AG04449 (cell line): ENCODE results near the gene ZC3H12D.

Experiments
- CTCF ChIA-PET: fragments of 350-600 bp; formaldehyde crosslinking; extraction: SDS; loops from one replicate; lab custom pipeline; 2021; ENCODE audit warnings: antibody characterized with exemption; lab: Yijun Ruan, JAX
- POLR2A ChIA-PET: fragments of 400-600, 350-600 bp; formaldehyde crosslinking; extraction: SDS; loops from one replicate; lab custom pipeline; 2020; ENCODE audit warnings: antibody characterized with exemption, inconsistent platforms; lab: Yijun Ruan, JAX
- DNase-seq: peaks from one replicate; pipeline ENCODE4 v3.0.0-alpha.2; 2010; ENCODE audit warnings: low read depth, low spot score
- H3K4me3 ChIP-seq: 2 replicates; pipeline ENCODE4 v1.5.1; 2011; ENCODE audit warnings: low read depth, mild to moderate bottlenecking, control low read depth, low read length
- TF ChIP-seq, protein P1 (sequence below): IDR thresholded peaks from one replicate; pipeline ENCODE4 v1.5.1; 2011; ENCODE audit warnings: mild to moderate bottlenecking, moderate library complexity, low read length, control low read depth, inconsistent platforms; ENCODE audit not compliant: insufficient read depth; ENCODE audit errors: missing control alignments

The ZC3H12D gene

DNA sequence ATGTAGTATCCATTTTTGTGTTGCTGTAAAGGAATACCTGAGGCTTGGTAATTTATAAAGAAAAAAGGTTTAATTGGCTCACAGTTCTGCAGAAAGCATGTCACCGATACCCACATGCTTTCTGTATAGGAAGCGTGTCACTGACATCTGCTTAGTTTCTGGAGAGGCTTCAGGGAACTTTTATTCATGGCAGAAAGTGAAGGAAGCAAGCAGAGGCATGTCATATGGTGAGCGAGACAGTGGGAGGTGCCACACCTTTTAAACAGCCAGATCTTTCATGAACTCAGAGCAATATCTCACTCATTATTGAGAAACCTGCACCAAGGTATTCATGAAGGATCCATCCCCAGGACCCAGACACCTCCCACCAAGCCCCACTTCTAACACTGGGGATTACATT is 81.3 kb downstream of the ZC3H12D start:
- TF ChIP-seq, protein P1, sequence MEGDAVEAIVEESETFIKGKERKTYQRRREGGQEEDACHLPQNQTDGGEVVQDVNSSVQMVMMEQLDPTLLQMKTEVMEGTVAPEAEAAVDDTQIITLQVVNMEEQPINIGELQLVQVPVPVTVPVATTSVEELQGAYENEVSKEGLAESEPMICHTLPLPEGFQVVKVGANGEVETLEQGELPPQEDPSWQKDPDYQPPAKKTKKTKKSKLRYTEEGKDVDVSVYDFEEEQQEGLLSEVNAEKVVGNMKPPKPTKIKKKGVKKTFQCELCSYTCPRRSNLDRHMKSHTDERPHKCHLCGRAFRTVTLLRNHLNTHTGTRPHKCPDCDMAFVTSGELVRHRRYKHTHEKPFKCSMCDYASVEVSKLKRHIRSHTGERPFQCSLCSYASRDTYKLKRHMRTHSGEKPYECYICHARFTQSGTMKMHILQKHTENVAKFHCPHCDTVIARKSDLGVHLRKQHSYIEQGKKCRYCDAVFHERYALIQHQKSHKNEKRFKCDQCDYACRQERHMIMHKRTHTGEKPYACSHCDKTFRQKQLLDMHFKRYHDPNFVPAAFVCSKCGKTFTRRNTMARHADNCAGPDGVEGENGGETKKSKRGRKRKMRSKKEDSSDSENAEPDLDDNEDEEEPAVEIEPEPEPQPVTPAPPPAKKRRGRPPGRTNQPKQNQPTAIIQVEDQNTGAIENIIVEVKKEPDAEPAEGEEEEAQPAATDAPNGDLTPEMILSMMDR = no peak

GRCh38 chr6:149400050-149400449 is 84.8 kb downstream of the ZC3H12D start, which contains the start of gene SUMO4:
TSS of gene SUMO4 (plus strand) at chr6:149400262. CDS start at chr6:149400392, 130 bp downstream.
- POLR2A ChIA-PET = no interaction called here
- DNase-seq = no peak
- TF ChIP-seq, protein P1 = no peak
- CTCF ChIA-PET = no interaction called here
- H3K4me3 ChIP-seq = no peak within 1 kb of the TSS

More for the DNA sequence above, 81.3 kb downstream of the ZC3H12D start:
- CTCF ChIA-PET = no interaction called here
- no peak for DNase-seq
- POLR2A ChIA-PET = no interaction called here
- H3K4me3 ChIP-seq = no peak overlapping the region

DNA sequence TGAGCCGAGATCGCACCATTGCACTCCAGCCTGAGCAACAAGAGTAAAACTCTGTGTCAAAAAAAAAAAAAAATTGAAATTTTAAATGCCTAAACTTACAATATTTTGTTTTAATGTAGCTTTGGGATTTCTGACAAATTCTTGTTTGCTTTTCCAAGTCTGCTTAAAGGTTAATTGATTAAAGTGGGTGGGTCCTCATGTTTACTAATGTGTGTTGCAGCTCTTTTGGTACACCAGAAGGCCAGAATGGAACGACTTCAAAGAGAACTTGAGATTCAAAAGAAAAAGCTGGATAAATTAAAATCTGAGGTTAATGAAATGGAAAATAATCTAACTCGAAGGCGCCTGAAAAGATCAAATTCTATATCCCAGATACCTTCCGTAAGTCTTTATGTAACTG is 87.4 kb downstream of the ZC3H12D start:
- CTCF ChIA-PET = interaction anchor here (1.4 to 2.3 kb wide), 2 partner anchors 34 to 369 kb away, joined by 5 to 11 read pairs; no protein-coding TSS in a partner anchor
- TF ChIP-seq, protein P1 = no peak
- H3K4me3 ChIP-seq = no peak overlapping the region
- no peak for DNase-seq
- POLR2A ChIA-PET = interaction anchor here (0.8 kb wide), 1 partner anchor 24 kb away, joined by 4 read pairs; no protein-coding TSS in a partner anchor
